Measurements from ENCODE around the gene SASS6. TPM values are rescaled to one million over a fixed set of nuclear protein-coding genes. Genes with fewer than 3 reads are reported as not detected.
"Not testable (repeated sequence)": the region's sequence is repeated elsewhere in the genome, so short reads cannot be mapped to it uniquely, and the experiment has no call there.

SASS6 gene
- total RNA-seq, 1 donor from 2014 or later, result 2.4 TPM

DNA sequence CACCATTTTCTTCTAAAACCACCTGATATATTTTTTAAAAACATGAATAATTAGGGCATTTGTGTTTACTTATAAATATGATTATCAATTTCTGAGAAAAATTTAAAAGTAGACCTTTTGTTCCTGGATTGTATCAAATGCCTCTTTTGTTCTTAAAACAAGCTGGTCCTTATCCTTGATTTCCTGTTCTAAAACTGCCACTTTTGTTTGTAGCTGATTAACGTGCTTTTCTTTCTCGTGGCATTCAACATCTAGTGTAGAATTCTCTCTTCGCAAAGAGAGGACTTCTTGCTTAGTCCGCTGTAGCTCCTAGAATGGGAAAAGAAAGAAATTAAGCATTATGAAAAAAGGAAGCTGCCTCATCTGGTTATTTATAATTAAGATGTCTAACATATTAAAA is 25.0 kb downstream of the SASS6 start:
- no peak for DNase-seq (ENCODE audit: low spot score)

DNA sequence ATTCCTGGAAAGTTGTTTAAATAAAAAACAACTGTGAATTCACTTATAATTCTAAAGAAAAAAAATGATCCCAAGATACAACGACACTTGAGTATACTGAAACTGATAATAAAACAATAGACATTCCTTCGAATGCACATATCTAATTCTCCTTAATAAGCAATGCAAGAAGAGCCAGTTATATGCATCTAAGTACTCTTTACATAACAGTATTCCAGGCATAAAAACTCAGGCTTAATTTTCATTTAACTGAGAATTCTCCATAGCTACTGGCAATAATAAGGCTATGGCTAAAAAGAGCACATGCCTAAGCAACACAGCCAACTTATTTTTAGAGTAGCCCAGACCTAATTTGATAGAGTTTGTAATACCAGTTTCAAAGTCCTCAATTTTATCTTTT is 31.2 kb downstream of the SASS6 start:
- no peak for DNase-seq (ENCODE audit: low spot score)

GRCh38 chr1:100100202-100100601 is 32.5 kb downstream of the SASS6 start:
- DNase-seq (ENCODE audit: low spot score), result no peak

GRCh38 chr1:100090471-100090870 is 42.3 kb downstream of the SASS6 start:
- no peak for DNase-seq (ENCODE audit: low spot score)

DNA sequence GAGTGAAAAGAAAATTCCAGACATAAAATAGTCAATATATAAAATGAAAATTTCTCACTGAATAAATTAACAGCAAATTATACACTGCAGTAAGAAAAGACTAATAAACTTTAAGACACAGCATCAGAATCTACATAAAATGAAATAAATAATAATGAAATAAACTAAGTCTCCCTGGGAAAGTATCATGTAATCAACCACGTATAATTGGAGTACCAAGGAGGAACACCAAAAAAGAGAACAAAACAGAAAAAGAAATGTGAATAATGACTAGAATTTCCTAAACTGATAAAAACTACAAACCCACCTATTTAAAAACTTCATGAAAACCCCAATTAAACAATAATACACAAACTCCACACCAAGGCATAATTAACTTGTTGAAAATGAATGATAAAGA is 43.6 kb downstream of the SASS6 start:
- no peak for DNase-seq (ENCODE audit: low spot score)

DNA sequence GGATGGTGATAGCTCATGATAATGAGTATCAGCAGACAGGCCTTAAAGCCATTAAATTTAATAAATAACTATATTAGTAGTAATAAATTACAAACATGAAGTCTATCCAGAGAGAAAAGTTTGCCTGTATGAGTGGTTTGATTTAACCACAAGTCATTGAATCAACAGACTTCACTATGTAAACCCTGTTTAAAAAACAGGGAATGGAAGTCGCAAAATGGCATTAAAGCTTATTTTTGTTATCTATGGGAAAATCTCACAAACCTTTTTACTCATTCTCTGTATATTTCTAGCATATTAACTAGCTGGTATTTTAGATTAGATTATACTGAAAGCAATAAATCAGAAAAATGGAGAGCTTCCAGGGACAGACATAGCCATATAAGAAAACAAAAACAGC is 45.3 kb downstream of the SASS6 start:
- no peak for DNase-seq (ENCODE audit: low spot score)

- DNase-seq (ENCODE audit: low spot score), result no peak
Measured at GRCh38 chr1:100080331-100080730, 52.4 kb downstream of the SASS6 start.

- DNase-seq (ENCODE audit: low spot score), result no peak
Measured at GRCh38 chr1:100077531-100077930, 55.2 kb downstream of the SASS6 start.

DNA sequence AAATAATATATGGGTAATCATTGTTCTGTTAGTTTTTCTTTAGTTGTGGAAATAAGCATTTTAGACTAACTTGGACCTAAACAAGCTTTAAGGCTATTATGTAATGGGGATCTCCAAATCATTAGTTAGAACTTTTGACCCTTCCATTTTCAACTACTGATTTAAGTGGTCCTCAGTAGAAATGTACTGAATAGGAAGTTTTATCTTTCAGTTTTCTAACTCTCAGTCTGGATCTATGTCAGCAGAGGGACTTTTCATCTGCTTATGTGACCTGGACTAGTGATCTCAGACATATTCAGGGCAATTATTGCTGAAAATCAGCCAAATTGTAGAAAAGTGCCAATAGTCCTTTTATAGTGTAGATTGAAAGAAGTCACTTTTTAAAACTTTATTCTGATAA is 56.0 kb downstream of the SASS6 start:
- DNase-seq (ENCODE audit: low spot score), result no peak

DNA sequence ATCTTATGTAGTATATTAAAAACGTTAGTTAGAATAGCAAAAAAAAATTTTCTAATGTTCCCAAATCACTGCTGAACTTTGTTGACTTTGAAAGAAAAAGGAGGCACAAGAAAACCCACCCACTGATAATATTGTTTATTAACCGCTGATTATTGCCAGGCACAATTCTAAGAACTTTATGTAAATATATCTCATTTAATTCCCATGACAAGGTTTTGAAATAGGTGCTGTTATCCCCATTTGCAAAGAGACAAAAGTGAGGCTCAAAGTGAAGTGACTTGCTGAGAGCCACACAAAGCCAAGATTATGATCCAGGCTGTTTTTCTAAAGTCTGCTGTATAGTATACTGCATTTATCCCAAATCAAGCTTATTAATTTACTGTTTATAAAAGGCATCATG is 56.4 kb downstream of the SASS6 start:
- no peak for DNase-seq (ENCODE audit: low spot score)

DNA sequence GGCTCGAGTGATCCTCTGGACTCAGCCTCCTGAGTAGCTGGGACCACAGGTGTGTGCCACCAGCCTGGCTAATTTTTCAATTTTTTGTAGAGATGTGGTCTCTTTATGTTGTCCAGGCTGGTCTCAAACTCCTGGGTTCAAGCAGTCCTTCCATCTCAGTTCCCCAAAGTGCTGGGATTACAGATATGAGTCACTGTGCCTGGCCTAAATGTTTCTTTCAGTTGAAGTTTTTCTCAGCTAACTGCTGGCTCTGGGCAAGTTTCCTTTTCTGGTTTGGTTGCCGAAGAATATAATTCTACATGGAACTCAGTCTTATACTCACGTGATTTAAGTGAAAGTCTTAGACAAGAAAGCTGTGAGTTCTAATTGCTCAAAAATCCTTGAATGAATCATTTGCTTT is 57.0 kb downstream of the SASS6 start:
- no peak for DNase-seq (ENCODE audit: low spot score)

- DNase-seq (ENCODE audit: low spot score), result no peak
Measured at GRCh38 chr1:100074604-100075395, 57.9 kb downstream of the SASS6 start.

- no peak for DNase-seq (ENCODE audit: low spot score)
Measured at GRCh38 chr1:100073531-100073930, 59.2 kb downstream of the SASS6 start.

DNA sequence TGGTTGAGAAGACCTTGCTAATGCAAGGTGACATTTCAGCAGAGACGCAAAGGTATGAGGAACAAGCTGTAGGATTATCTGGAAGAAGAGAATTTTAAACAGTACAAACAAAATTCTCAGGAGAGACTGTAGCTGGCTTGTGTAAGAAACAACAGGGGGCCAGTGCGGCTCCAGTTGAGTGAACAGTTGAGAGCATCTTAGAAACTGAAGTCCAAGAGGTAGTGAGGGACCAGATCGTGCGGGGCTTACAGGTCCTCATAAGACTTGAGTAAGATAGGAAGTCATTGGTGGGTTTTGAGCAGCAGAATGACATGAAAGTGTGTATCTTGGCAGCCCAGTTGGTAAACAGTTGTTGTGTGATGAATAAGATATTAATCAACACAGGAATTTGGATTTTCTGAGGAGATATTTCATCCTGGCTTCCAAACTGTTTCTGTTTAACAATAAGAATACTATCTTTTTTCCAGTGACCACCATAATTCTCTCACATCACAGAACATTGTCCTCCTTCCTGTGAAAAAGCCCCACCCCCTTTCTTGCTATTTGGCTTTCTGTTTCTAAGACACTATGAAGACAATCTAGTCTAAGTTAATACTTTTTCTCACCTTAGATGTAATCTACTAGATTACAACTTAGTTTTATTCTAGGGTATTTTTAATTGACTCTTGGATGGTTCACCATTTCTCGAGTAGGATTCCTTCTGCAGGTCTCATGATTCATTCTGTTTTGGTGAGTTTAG is 62.4 kb downstream of the SASS6 start:
- DNase-seq (ENCODE audit: low spot score), result no peak

GRCh38 chr1:100065969-100066227 is 66.8 kb downstream of the SASS6 start:
- no peak for DNase-seq (ENCODE audit: low spot score)

DNA sequence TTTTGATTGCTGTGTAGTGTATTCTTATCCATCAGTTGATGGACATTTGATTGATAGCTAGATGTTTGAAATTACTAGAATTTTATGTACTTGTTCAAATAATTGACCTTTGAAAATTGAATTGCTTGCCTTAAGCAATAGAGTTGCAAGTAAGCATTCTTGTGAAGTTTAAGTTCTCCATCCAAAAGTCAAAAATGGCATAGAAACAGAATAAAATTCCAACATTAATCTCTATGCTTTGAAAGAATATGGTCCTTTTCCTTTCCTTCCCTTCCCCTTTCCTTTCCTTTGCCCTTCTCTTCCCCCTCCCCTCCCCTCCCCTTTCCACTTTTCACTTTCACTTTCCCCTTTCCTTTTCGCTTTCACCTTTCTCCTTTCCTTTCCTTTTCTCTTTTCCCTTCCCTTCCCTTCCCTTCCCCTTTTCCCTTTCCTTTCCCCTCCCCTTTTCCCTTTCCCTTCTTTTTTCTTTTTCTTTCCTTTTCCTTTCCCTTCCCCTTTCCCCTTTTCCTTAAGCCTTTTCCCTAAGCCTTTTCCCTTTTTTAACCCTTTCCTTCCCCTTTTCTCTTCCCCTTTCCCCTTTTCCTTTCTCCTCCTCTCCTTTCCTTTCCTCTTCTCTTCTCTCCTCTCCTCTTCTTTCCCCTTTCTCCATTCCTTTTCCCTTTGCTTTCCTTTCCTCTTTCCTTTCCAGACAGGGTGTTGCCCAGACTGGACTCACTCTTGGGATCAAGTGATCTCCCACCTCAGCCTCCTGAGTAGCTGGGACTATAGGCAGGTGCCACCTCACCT is 67.4 kb downstream of the SASS6 start:
- no peak for DNase-seq (ENCODE audit: low spot score)

- no peak for DNase-seq (ENCODE audit: low spot score)
Measured at GRCh38 chr1:100061681-100062080, 71.0 kb downstream of the SASS6 start.

DNA sequence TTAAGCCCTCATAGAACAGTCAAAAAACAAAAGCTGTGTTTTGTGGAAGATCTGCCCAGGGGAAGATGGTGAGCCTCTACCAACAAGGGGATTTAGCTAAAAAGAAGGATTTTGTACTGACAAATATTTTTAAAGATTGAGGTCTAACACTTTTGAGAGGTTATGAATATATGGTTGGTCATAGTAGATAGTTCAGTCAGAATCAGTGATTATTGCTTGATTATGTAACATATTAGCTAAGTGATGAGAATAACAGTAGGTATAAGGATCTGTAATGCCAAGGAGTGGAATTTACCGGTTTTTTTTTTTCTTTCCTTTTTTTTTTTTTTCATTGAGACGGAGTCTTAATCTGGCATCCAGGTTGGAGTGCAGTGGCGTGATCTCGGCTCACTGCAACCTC is 79.0 kb downstream of the SASS6 start:
- no peak for DNase-seq (ENCODE audit: low spot score)

- DNase-seq (ENCODE audit: low spot score), result no peak
Measured at GRCh38 chr1:100053119-100053518, 79.6 kb downstream of the SASS6 start.

- no peak for DNase-seq (ENCODE audit: low spot score)
Measured at GRCh38 chr1:100051893-100052292, 80.8 kb downstream of the SASS6 start.

DNA sequence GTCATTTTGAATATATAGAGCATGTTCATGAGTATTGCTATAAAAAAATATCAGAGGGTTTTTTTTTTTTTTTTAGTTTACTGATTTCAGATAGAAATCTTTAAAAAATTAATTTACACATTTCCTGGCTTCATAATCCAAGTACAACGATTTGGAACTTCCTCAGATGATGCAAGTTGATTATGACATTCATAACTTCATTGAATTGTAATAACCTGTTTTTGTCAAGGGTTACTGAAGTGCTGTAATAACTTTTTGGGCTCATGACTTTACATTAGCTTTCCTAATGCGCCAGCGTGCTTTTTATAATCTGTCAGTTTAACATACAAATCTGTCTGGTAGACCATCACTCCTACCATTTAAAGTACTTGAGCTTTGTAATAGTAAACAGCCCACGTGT is 81.3 kb downstream of the SASS6 start:
- no peak for DNase-seq (ENCODE audit: low spot score)

DNA sequence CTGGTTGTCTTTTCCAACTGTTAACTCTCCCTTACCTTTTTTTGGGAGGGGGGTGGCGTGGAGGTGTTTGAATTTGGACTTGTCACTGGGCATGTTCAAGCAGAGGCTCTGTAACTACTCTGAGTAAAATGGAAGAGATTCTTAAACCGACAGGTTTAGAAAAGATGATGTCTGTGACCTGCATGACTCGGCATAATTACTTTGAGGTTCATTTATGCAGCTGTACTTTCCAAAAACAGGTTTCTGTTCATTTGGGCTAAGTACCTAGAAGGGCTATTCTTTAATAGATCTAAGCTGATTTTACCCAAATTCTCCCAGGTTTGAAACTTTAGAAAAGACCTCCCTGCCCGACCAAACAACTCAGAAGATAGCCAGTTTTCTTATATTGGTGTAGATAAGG is 82.6 kb downstream of the SASS6 start:
- DNase-seq (ENCODE audit: low spot score), result no peak

DNA sequence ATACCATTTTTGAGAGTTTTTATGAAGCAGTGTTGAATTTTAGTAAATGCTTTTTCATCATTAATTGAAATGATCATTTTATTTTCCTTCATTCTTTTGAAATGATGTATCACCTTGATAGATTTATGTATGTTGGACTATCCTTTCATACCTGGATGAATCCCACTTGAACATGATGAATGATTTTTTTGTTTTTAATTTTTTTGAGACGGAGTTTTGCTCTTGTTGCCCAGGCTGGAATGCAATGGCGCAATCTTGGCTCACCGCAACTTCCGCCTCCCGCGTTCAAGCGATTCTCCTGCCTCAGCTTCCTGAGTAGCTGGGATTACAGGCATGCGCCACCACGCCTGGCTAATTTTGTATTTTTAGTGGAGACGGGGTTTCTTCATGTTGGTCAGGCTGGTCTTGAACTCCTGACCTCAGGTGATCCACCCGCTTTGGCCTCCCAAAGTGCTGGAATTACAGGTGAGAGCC is 85.5 kb downstream of the SASS6 start:
- not testable (repeated sequence) for DNase-seq (ENCODE audit: low spot score)

Measured in ureter (tissue), 1 donor.